Fibroblast of skin of scalp (primary cell): ENCODE measurements around the gene SYN1. TPM values are rescaled to one million over a fixed set of nuclear protein-coding genes. Genes with fewer than 3 reads are reported as not detected.
"Not testable (repeated sequence)": the region's sequence is repeated elsewhere in the genome, so short reads cannot be mapped to it uniquely, and the experiment has no call there.

Experiments
- DNase-seq: peaks from one replicate; pipeline ENCODE4 v3.0.0-alpha.2; 2013
- polyA plus RNA-seq, 2 experiments: library from polyadenylated mRNA; unstranded; fragments of 120-200 nt; gene quantifications; one replicate each; pipeline ENCODE4 v1.2.1, GENCODE V29; 2013; ENCODE audit not compliant: insufficient read length in 2 of 2

SYN1 gene
- polyA plus RNA-seq (2013, experiment 1 of 2; ENCODE audit: insufficient read length): 5.1 TPM
- 5.7 TPM for polyA plus RNA-seq (2013, experiment 2 of 2; ENCODE audit: insufficient read length)

DNA sequence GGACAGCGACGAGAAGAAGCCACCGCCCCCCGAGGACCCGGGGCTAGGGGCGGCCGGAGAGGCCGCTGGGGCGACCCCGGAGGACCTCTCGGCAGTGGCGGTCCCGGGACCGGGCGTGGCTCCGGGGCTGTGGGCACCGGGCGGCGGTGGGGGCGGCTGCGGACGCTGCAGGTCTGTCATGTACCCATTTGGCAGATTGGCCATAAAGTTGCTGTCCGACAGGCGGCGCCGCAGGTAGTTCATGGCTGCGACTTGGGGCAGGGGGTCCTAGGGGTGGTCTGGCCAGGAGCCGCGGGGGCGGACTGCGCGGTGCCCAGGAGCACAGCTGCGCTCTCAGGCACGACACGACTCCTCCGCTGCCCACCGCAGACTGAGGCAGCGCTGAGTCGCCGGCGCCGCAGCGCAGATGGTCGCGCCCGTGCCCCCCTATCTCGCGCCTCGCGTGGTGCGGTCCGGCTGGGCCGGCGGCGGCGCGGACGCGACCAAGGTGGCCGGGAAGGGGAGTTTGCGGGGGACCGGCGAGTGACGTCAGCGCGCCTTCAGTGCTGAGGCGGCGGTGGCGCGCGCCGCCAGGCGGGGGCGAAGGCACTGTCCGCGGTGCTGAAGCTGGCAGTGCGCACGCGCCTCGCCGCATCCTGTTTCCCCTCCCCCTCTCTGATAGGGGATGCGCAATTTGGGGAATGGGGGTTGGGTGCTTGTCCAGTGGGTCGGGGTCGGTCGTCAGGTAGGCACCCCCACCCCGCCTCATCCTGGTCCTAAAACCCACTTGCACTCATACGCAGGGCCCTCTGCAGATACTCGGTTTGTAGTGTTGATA is at the start of gene SYN1:
SYN1 (minus strand) TSS at position 372 of the 817 bp plus-strand sequence; CDS start at position 243, 129 bp downstream.
- DNase-seq: peak; percentile 80

DNA sequence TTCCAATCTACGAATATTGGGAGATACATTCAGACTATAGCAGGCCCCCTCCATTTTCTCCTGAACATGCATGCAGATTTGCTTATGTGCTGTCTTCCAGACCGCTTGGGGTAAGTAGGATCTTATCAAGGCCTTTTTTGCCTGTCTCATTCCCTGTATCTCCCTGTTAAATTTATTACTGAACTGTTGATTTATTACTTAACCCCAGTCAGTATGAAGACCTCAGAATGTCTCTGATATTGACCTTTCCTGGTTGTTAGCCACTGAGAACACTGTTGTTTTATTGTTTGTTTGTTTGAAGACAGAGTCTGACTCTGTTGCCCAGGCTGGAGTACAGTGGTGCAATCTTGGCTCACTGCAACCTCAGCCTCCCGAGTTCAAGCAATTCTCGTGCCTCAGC is 46.1 kb upstream of the SYN1 start:
- not testable (repeated sequence) for DNase-seq

DNA sequence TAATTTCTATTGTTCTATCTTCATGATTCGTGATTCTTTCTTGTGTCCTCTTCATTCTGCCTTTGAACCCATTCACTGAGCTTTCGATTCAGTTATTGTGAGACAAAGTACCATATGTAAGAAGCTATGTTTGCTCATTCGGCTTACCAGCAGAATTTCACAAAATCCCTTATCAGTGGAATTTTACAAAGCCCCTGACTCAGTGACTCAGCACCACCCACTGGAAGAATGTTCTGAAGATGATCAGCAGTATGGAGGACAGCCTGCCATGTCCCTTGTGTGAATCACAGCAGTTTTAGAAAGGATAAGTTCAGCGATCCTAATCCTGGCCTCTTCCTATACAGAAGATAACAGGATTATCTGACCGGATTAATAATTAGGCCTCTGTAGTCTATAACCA is 45.1 kb upstream of the SYN1 start:
- no peak for DNase-seq

DNA sequence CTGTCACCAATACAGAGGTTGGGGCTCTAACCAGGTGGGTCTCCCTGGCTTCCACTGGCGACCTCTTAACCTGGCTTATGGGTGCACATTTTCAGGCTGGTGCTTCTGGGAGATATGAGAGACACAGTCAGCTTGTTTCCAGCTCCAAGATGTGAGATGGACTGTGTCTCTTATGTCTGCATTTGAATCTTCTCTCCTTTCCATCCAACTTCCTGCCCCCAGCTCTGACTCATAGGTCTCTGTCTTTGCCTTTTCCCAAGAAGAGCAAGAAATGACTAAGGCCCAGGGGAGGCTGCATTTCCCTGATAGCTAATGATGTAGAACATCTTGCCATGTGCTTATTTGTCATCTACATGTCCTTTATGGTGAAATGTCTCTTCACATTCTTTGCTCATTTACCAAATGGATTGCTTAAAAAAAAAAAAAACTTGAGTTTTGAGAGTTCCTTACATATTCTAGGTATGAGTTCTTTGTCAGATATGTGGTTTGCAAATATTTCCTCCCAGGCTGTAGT is 42.5 kb upstream of the SYN1 start:
- peak; percentile 96 for DNase-seq

DNA sequence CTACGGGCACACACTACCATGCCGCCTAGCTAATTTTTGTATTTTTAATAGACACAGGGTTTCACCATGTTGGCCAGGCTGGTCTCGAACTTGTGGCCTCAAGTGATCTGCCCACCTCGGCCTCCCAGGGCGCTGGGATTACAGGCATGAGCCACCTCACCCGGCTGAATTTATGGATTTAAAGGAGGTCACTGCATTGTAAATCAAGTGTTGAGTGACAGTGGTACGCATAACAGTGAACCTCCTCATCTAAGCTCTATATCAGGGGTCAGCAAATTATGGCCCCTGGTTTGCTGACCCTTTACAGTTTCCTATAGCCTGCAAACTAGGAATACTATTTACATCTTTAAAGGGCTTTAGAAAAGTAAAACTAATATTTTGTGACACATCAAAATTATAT is 41.9 kb upstream of the SYN1 start:
- DNase-seq: no peak

DNA sequence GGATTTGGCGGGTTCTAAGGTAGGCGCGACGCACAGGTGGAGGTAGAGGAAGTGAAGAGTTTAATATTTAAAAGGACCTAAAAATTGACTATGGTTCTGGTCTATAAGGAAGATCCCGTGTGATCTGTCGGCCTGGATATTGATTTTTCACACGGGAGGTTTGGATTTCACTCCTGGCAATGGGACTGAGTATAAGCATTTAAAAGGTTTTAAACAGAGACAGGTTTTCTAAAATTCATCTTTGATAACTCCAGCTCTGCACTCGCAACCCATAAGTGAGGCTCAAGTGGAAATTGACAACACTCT is 39.7 kb upstream of the SYN1 start:
- DNase-seq: no peak

DNA sequence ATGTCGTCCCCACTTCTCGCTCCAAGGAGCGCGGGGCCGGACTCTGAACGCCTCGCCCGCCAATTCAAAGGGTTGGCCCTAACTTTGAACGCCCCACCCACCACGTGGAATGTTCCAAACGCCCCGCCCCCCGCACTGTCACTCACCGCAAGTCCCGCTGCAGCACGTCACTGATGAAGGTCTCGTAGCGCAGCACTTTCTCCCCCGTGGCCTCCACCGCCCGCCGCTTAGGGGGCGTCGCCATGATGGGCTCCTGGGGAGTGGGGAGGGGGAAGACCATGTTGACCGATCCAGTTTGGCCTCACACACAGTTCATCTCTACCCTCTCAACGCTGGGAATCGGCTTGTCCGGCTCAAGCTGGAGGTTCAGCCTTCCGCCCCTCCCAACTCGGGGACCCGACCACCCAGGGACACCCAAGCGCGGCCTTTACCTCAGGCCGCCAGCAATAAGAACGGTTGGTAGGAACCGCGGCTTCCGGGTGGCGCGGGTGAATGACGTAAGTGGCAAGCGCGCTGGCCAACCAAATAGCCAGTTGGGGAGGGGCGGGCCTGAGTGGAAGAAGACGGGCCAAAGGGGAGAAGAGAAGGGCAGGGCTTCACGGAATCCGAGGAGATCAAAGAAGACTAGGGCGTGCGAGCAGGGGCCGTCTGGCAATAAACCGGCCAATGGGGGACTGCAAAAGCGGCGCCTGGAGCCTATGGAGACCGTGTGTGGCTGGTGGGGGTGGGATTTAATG is 39.2 kb upstream of the SYN1 start, which contains the start of gene UXT:
UXT (minus strand) TSS at position 497 of the 737 bp plus-strand sequence; CDS start at position 244, 253 bp downstream.
- peak; percentile 98 for DNase-seq

DNA sequence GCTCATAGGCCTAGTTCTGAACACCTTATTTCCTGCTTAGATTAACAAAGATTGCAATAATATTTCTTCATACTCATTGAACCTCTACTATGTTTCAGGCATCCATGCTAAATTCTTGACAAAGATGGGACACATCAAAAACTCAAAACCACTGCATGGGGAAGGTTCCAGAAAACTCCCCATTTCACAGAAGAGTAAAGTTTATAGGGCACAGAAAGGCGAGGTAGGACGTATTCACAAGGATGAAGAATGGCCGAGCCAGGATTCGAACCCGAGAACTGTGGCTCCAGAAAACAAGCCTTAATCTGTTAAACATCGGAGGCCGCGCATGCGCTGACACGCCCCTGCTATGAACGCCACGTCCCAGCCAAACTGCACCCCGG is 38.6 kb upstream of the SYN1 start:
- no peak for DNase-seq

DNA sequence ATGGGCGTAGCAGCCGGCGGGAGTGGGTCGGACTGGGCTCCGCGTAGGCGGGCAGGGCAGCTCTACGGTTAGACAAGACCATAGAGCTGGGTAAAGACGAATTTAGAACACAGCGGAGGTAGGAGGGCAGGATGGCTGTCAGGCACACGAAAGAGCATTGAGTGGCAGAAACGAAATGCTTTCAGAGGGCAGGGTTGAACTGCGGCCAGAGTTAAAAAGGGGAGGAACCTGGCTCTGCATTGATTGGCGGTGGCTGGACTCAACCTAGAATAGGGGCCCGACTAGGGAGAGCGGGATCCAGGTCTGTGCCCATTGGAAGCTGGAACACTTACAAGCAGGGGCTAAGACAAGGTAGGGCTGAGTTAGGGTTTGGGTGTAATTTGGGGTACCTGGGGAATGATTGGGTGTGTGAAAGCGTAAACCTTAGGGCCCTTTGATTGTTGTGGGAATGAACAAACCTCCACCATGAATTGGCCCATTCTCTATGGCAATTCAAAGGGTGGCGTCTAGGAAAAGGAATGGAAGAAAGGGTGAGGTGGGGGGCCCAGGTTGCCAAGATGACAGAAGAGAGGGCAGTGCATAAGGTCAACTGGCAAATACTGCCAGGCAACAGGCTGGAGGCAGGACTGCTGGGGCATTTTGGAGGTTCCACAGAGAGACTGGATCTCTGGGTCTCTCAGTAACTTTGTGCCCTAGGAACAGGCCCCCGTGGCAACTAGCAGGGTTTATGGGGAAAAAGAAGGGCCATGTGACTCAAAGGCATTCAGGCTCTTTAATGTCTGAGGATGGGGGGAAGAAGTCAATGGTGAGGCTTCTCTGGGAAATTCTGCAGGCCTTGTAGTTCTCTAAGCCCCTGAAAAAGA is 31.6 kb upstream of the SYN1 start:
- no peak for DNase-seq

DNA sequence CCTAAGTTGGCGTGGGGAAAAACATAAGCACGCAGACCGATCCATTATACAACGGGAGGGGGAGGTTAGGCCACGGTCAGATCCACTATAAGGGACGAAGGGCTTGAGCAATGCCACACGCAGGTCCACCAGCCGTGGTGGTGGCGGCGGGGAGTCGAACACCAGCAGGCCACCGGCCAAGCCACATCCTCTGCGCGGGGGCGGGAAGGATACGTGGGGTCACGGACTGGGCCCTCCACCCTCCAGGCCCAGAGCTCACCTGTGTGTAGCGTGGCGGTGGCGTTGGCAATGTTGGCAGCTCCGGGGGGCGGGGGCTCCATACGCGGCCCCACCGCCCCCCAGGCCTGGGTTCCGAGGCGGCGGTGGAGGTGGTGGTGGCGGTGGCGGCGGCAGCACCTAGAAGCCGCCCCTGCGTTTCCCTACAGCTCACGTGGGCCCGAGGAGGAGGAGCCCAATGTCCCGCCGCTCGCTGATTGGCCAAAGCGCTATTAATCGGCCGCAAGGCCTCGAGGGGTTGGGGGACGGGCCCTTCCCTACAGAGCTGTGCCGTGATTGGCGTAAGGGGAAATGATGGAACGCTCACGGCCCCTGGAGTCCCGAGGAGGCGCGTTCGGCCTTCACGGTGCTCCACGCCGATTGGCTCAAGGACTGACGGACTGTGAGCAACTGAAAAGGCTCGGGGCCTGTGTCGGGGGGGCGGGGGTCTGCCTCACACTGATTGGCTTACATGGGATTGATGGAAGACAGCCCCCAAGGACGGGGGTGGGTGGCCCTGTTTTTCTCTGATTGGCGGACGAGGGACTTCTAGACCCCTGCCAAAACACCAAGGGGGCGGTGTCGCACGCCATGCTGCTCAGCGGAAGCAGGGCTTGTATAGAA is 30.7 kb upstream of the SYN1 start, which contains the start of gene ELK1:
ELK1 (minus strand) TSS at position 400 of the 879 bp plus-strand sequence. CDS start 9,122 bp downstream, outside the sequence.
- peak; percentile 99 for DNase-seq

DNA sequence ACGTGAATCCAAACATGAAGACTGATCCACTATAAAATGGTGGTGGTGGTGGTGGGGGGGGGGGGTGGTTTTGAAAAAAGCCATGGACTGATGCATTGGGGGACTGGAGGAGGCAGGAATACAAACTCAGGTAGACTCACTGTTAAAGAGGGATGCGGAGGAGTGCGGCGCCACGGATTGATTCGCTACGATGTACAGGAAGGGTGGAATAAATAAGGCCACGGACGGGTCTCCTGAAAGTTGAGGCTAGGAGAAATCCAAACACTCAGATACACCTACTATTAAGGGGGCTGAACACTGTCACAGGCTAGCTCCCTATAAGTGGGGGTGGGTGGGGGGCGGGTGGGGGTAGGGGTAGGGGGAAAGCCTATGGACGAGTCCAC is 30.1 kb upstream of the SYN1 start:
- no peak for DNase-seq

DNA sequence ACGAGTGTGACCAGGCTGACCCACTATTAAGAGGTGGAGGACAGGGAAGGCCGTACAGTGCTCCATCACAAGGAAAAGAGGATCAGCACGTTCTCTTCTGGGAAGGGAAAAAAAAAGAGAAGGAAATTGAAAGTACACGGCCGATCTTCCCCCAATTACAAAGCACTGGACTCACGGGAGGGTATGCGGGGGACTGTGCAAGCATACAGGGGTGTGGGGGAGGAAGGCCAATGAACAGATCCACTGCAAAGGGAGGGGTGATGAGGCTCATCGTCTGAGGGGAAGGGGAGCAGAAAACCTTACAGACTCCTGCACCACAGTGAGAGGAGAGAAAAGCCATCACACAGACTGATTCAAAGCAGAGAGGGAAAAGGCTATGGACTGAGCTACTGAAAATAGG is 29.6 kb upstream of the SYN1 start:
- no peak for DNase-seq

DNA sequence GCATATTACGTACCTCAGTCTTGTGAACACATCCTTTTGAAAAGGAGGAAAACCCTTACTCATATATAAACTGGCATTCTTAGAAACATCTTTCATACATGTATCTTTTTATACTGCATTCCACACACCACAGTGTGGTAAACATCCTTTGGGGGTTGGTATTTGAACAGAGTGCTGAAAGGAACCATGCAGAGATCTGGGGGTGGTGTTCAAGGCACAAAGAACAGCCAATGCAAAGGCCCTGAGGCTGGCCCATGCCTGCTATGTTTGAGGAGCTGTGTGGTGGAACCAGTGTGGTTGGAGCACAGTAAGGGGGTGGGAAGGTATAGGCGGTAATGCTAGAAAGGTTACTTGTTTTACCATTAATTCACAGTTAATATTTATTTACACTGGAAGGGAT is 28.7 kb upstream of the SYN1 start:
- peak; percentile 35 for DNase-seq

DNA sequence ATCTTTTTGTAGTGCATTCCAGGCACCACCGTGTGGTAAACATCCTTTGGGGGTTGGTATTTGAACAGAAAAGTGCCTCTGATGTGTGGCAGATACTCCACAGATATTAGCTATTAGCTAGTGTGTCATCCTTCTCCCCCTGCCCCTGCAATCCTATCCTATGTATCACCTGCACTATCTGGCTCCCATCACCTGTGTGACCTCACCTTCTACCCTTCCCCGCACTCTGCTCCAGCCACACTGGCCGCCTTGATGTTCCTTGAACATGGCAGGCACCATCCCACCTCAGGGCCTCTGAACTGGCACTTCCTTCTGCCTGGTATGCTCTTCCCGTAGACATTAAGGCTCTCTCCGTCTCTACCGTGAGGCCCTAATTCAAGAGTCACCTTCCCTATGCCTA is 27.0 kb upstream of the SYN1 start:
- DNase-seq: no peak

DNA sequence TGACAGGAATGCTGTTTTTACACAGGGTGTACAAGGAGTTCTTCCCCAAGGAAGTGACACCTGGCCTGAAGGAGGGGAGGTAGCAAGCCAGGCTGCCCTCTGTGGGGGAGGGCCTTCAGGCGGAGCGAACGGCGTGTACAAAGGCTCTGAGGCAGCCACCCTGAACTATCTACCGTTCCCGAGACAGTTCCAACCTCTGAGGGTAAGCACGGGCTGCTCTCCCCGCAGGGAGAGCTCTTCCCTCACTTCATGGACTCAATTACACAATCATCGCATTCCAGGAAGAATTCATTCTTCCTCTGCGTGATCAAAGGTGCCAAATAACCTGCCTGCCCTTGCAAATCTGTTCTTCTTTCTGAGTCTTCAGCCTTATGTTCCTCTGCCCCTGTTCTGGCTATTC is 25.9 kb upstream of the SYN1 start:
- DNase-seq: no peak

DNA sequence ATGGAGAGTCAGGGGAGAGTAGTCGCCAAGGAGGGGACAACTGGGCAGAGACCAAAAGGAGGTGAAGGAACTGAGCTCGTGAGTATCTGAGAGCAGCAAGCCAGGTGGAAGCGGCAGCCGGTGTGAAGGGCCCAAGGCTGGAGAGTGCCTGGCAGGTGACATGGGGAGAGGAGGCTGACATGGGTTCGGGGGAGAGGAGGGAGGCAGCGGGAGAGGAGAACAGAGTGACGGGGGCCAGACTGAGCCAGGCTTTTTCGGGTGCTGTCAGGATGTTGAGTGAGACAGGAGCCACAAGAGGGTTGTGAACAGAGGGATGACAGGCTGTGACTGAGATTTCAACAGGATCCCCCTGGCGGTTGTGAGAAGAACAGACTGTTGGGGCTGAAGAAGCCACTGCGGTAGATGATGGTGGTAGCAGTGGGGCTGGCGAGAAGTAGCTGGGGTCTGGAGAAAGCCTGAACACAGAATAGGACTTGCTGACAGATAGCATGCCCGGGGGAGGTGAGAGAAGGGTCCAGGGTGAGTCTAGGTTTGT is 25.0 kb upstream of the SYN1 start:
- DNase-seq: peak; percentile 49

DNA sequence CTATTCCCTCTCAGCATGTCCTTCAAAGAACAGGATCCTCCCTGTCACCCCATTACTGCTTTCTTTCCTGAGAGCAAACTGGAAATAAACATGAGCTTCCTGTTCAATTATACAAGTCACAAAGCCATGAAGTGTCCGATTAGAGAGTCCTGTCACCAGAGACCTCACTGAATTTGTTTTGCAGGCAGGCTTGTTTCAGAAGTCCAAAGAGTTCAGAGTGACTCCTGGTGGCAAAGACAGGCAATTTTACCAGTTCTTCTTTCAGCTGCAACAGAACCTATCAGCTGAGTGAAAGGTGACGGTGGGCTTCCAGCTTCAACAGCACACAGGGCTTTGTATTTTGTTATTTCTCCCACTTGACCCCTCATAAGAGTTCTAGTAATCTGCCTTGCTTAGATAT is 24.3 kb upstream of the SYN1 start:
- peak; percentile 27 for DNase-seq

DNA sequence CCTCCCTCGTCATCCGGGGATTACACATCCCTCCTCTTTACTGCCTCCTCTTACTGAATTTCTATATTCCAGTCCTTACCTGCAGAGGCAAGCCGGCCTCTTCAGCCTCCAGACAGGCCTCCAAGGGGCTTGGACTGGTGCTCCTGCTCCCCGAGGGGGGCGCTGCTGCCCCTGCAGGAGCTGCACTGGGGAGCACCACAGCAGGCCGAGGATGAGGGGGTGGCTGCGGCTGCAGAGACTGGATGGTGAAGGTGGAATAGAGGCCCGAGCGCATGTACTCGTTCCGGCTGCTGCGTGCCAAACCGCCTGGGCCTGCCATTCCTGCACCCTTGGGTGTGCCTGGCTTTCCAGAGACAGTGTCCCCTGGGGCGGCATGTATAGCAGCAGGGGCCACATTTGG is 19.2 kb upstream of the SYN1 start:
- no peak for DNase-seq

DNA sequence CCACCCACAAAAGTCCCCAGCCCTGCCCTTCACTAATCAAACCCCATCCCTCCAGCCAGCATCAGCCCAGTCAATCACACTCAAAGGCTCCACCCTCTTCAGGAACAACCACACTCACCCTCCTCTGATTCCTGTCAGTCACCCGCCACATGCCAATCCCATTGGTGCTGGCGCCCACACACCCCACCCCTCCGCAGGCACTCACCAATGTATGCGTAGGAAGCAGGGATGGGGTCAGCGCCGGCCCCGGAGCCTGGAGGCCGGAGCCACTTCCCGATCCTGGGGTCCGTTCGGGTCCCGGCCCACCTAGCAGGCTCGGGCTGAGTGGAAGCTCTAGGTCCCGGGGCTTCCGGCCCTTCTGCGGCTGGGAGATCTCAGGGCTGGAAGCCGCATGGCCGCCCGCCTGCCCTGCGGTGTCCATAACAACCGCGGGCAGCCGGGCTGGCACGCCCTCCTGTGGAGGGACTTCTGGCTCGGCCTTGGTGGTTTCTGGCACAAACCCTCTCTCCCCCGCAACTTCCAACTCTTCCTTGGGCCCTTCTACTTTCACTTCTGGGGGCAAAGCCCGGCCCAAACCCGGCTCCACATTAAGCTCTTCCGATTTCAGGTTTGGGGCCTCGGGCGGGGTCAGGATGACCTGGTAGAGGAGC is 18.0 kb upstream of the SYN1 start:
- DNase-seq: no peak

DNA sequence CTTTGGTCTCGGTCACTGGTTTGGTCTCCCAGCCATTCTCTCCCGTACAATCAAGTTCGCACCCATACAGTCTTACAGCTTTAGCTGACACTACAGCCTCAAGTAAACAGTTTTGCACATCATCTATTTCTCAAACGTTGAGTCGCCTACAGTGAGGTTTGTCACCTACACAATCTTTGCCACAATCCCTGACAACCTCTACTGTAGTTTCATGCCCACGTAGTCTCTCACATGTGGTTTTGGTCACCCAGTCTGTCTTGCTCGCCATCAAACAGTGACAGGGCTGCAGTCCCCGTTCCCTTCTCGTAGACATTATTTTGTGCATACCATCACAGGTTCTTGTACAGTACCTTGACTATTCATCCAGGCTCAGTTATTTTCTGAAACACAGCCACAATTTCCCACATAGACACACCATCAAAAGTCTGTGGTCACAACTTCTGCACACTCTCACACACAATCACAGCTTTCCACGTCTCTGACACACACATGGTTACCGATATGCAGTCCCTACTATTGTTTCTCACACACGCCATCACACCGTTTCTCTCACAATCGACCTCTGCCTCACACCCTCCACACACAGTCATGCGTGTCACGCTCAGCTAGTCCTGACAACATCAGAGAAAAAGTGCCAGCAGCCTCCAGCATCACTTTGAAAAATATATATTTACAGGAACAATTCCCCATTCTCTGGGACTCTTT is 15.4 kb upstream of the SYN1 start:
- DNase-seq: no peak
